WTC11 (cell line): ENCODE results near the gene RABAC1. TPM values are rescaled to one million over a fixed set of nuclear protein-coding genes. Genes with fewer than 3 reads are reported as not detected.

ENCODE experiments used
- ATAC-seq: fragments of 200-7000 bp; cut with Tn5 transposase; 2 replicates; pipeline ENCODE4 v1.10.0; 2021; ENCODE audit warnings: mild to moderate bottlenecking, moderate library complexity
- CTCF ChIA-PET: fragments of 300-600 bp; sonication (Branson Sonifier 250); formaldehyde crosslinking; loops from one replicate; lab custom pipeline; 2021; ENCODE audit warnings: antibody characterized with exemption; lab: Charles Lee
- POLR2A ChIA-PET: fragments of 350-600 bp; sonication (Branson Sonifier 250); formaldehyde crosslinking; loops from one replicate; lab custom pipeline; 2021; ENCODE audit warnings: antibody characterized with exemption; lab: Charles Lee
- DNase-seq: peaks from one replicate; pipeline ENCODE4 v3.0.0; 2021; ENCODE audit warnings: low spot score
- H3K27ac Mint-ChIP-seq: 2 replicates; pipeline ENCODE4 v1.8.0; 2021; ENCODE audit warnings: mixed read lengths
- H3K27me3 Mint-ChIP-seq: 2 replicates; pipeline ENCODE4 v1.8.0; 2021; ENCODE audit warnings: low read depth, mild to moderate bottlenecking, moderate library complexity, mixed read lengths
- H3K36me3 Mint-ChIP-seq: 2 replicates; pipeline ENCODE4 v1.8.0; 2021; ENCODE audit warnings: mixed read lengths
- H3K4me1 Mint-ChIP-seq: 2 replicates; pipeline ENCODE4 v1.8.0; 2022; ENCODE audit warnings: mixed read lengths
- H3K4me3 Mint-ChIP-seq: 2 replicates; pipeline ENCODE4 v1.8.0; 2021; ENCODE audit warnings: mild to moderate bottlenecking, moderate library complexity, mixed read lengths
- H3K9me3 Mint-ChIP-seq: 2 replicates; pipeline ENCODE4 v1.8.0; 2021; ENCODE audit warnings: mixed read lengths
- ATF1 ChIP-seq: sonication (generic); formaldehyde crosslinking; IDR thresholded peaks from 2 replicates; pipeline ENCODE4 v1.8.1; 2023; ENCODE audit warnings: mild to moderate bottlenecking, moderate library complexity, missing genetic modification reagents
- CREB1 ChIP-seq: sonication (generic); formaldehyde crosslinking; IDR thresholded peaks from 2 replicates; pipeline ENCODE4 v1.8.0; 2023; ENCODE audit warnings: mild to moderate bottlenecking, missing genetic modification reagents
- CREM ChIP-seq: sonication (generic); formaldehyde crosslinking; IDR thresholded peaks from 2 replicates; pipeline ENCODE4 v1.8.1; 2022; ENCODE audit warnings: mild to moderate bottlenecking, missing genetic modification reagents, moderate library complexity
- E2F4 ChIP-seq: sonication (generic); formaldehyde crosslinking; IDR thresholded peaks from 2 replicates; pipeline ENCODE4 v1.8.1; 2022; ENCODE audit warnings: low read depth, mild to moderate bottlenecking, moderate library complexity, missing genetic modification reagents, borderline replicate concordance
- ELF4 ChIP-seq: sonication (generic); formaldehyde crosslinking; IDR thresholded peaks from 2 replicates; pipeline ENCODE4 v1.8.1; 2022; ENCODE audit warnings: low read depth, mild to moderate bottlenecking, moderate library complexity, missing genetic modification reagents
- FOXJ3 ChIP-seq: sonication (generic); formaldehyde crosslinking; IDR thresholded peaks from 2 replicates; pipeline ENCODE4 v1.9.0; 2021; ENCODE audit warnings: missing genetic modification reagents, mild to moderate bottlenecking, borderline replicate concordance
- FOXK1 ChIP-seq: sonication (generic); formaldehyde crosslinking; IDR thresholded peaks from 2 replicates; pipeline ENCODE4 v1.8.0; 2022; ENCODE audit warnings: mild to moderate bottlenecking, moderate library complexity, missing genetic modification reagents
- GABPB1 ChIP-seq: sonication (generic); formaldehyde crosslinking; IDR thresholded peaks from 2 replicates; pipeline ENCODE4 v1.8.1; 2023; ENCODE audit warnings: mild to moderate bottlenecking, missing genetic modification reagents
- HMGA2 ChIP-seq: fragments of 250-450 bp; sonication (Bioruptor Pico); IDR thresholded peaks from 2 replicates; pipeline ENCODE4 v1.4.0; 2021; ENCODE audit warnings: mild to moderate bottlenecking, moderate library complexity
- MAX ChIP-seq: sonication (generic); formaldehyde crosslinking; IDR thresholded peaks from 2 replicates; pipeline ENCODE4 v1.8.0; 2022; ENCODE audit warnings: mild to moderate bottlenecking, missing genetic modification reagents
- NFYB ChIP-seq: sonication (generic); formaldehyde crosslinking; conservative IDR thresholded peaks from 2 replicates; pipeline ENCODE4 v1.8.0; 2022; ENCODE audit warnings: low read depth, missing genetic modification reagents
- NR1H2 ChIP-seq: sonication (generic); formaldehyde crosslinking; IDR thresholded peaks from 2 replicates; pipeline ENCODE4 v1.9.0; 2021; ENCODE audit warnings: mild to moderate bottlenecking, moderate library complexity, missing genetic modification reagents
- NR3C1 ChIP-seq: sonication (generic); formaldehyde crosslinking; conservative IDR thresholded peaks from 2 replicates; pipeline ENCODE4 v1.8.1; 2023; ENCODE audit warnings: low read depth, mild to moderate bottlenecking, missing genetic modification reagents
- PRRX2 ChIP-seq: fragments of 250-450 bp; sonication (Bioruptor Pico); IDR thresholded peaks from 2 replicates; pipeline ENCODE4 v1.8.0; 2021; ENCODE audit warnings: mild to moderate bottlenecking
- SMAD4 ChIP-seq: sonication (generic); formaldehyde crosslinking; IDR thresholded peaks from 2 replicates; pipeline ENCODE4 v1.8.0; 2022; ENCODE audit warnings: mild to moderate bottlenecking, missing genetic modification reagents
- STAT6 ChIP-seq: sonication (generic); formaldehyde crosslinking; conservative IDR thresholded peaks from 2 replicates; pipeline ENCODE4 v1.8.1; 2023; ENCODE audit warnings: mild to moderate bottlenecking, low read depth, missing genetic modification reagents, moderate library complexity
- TEAD4 ChIP-seq: sonication (generic); formaldehyde crosslinking; IDR thresholded peaks from 2 replicates; pipeline ENCODE4 v1.8.0; 2022; ENCODE audit warnings: mild to moderate bottlenecking, missing genetic modification reagents
- USF2 ChIP-seq: sonication (generic); formaldehyde crosslinking; IDR thresholded peaks from 2 replicates; pipeline ENCODE4 v1.8.1; 2023; ENCODE audit warnings: mild to moderate bottlenecking, missing genetic modification reagents, moderate library complexity
- ZBTB43 ChIP-seq: sonication (generic); formaldehyde crosslinking; IDR thresholded peaks from 2 replicates; pipeline ENCODE4 v1.8.1; 2023; ENCODE audit warnings: mild to moderate bottlenecking, missing genetic modification reagents
- ZNF232 ChIP-seq: sonication (generic); formaldehyde crosslinking; IDR thresholded peaks from 2 replicates; pipeline ENCODE4 v1.8.0; 2022; ENCODE audit warnings: mild to moderate bottlenecking, missing genetic modification reagents
- ZNF263 ChIP-seq: sonication (generic); formaldehyde crosslinking; IDR thresholded peaks from 2 replicates; pipeline ENCODE4 v1.8.1; 2022; ENCODE audit warnings: low read depth, mild to moderate bottlenecking, moderate library complexity, missing genetic modification reagents
- ZNF317 ChIP-seq: sonication (generic); formaldehyde crosslinking; IDR thresholded peaks from 2 replicates; pipeline ENCODE4 v1.8.1; 2023; ENCODE audit warnings: low read depth, mild to moderate bottlenecking, moderate library complexity, missing genetic modification reagents, borderline replicate concordance
- ZNF396 ChIP-seq: fragments of 250-450 bp; sonication (Bioruptor Pico); IDR thresholded peaks from 2 replicates; pipeline ENCODE4 v1.8.0; 2021; ENCODE audit warnings: mild to moderate bottlenecking, moderate library complexity, borderline replicate concordance
- ZNF416 ChIP-seq: fragments of 250-450 bp; sonication (Bioruptor Pico); IDR thresholded peaks from 2 replicates; pipeline ENCODE4 v1.9.0; 2021; ENCODE audit warnings: mild to moderate bottlenecking, inconsistent platforms
- total RNA-seq: library from RNA; stranded (reverse); gene quantifications from 3 replicates; pipeline ENCODE4 v1.2.3, GENCODE V29; 2021
- TF ChIP-seq, protein P1 (sequence below): fragments of 250-450 bp; sonication (Bioruptor Pico); IDR thresholded peaks from 2 replicates; pipeline ENCODE4 v1.9.0; 2021; ENCODE audit warnings: mild to moderate bottlenecking
- TF ChIP-seq, protein P2 (sequence below): sonication (generic); formaldehyde crosslinking; IDR thresholded peaks from 2 replicates; pipeline ENCODE4 v1.8.0; 2022; ENCODE audit warnings: mild to moderate bottlenecking, missing genetic modification reagents
- TF ChIP-seq, protein P3 (sequence below): fragments of 250-450 bp; sonication (Bioruptor Pico); IDR thresholded peaks from 2 replicates; pipeline ENCODE4 v1.9.0; 2021; ENCODE audit warnings: mild to moderate bottlenecking

The RABAC1 gene
- total RNA-seq, 1 experiment from 2014 or later = 159 TPM

DNA sequence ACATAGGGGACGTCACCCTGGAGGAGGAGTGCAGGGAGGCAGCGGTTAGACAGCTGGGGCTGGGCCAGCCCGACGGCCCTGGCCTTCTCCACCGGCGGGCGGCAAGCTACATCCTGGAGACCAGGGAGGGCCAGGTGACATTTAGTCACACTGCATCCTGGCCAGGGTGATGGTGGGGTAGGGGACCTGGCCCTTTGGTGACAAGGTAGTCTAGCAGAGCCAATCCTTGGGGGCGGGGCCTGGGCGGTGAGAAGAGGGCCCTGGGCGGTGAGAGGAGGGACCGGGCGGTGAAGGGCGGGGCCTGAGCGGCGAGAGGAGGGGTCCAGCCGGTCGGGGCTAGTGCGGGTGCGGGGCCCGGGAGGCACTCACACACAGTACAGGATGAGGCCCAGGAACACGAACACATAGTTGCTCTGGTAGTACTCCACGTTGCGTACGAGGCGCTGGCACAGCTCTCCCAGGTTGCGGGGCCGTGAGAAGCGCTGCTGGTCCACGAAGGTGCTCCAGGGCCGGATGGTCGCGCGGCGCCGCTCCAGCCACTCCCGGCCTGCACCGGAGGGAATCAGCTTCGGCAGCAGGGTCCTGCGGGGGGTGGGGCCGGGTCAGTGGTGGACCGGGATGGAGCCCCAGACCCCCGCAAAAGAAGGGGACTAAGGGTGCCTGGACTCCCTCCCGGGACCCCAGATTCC, 610 bp downstream of the RABAC1 start:
- CTCF ChIA-PET = interaction anchor here (0.6 to 5.1 kb wide), 32 partner anchors 9 to 1710 kb away, joined by 3 to 26 read pairs (median 4); partner anchors contain the start of genes RPS19 and ZNF574
- peak; percentile 73 for ATAC-seq
- peaks cover 18% of the 10 kb centered on the region for H3K4me1 Mint-ChIP-seq
- no peaks in the 10 kb centered on the region for H3K9me3 Mint-ChIP-seq
- H3K4me3 Mint-ChIP-seq = peak overlapping the region; percentile 78
- no peaks in the 10 kb centered on the region for H3K27me3 Mint-ChIP-seq
- POLR2A ChIA-PET = interaction anchor here (0.5 to 2.1 kb wide), 7 partner anchors 35 to 421 kb away, joined by 3 to 8 read pairs (median 3); partner anchors contain the start of gene ATP1A3
- peak; percentile 95 for DNase-seq
- peak overlapping the region; percentile 98 for H3K27ac Mint-ChIP-seq
- H3K36me3 Mint-ChIP-seq = no peaks in the 10 kb centered on the region; the same call in 1 of the 2 replicates
- no peak for TF ChIP-seq PRRX2 (CRISPR knock-in tag)
- TF ChIP-seq FOXK1 (CRISPR knock-in tag) = no peak; the same call in 1 of the 2 replicates
- TF ChIP-seq ZNF317 = no peak
- no peak for TF ChIP-seq CREB1 (CRISPR knock-in tag)
- no peak for TF ChIP-seq NFYB (CRISPR knock-in tag)
- TF ChIP-seq, protein P1, sequence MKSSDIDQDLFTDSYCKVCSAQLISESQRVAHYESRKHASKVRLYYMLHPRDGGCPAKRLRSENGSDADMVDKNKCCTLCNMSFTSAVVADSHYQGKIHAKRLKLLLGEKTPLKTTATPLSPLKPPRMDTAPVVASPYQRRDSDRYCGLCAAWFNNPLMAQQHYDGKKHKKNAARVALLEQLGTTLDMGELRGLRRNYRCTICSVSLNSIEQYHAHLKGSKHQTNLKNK (CRISPR knock-in tag) = no peak
- 0 out of 2 replicates have a peak, but pooled peaks have one; percentile 5 for TF ChIP-seq MAX
- TF ChIP-seq ZNF396 (CRISPR knock-in tag) = no peak
- no peak for TF ChIP-seq E2F4 (CRISPR knock-in tag)
- TF ChIP-seq CREM = no peak; the same call in 1 of the 2 replicates
- no peak for TF ChIP-seq NR3C1 (CRISPR knock-in tag)
- TF ChIP-seq ZNF416 = no peak
- no peak for TF ChIP-seq HMGA2 (CRISPR knock-in tag)
- TF ChIP-seq ZBTB43 (CRISPR knock-in tag) = 0 out of 2 replicates have a peak, but pooled peaks have one; percentile 14
- TF ChIP-seq STAT6 (CRISPR knock-in tag) = no peak
- no peak for TF ChIP-seq ATF1 (CRISPR knock-in tag)
- TF ChIP-seq ZNF232 (CRISPR knock-in tag) = 0 out of 2 replicates have a peak, but pooled peaks have one; percentile 19
- no peak for TF ChIP-seq ELF4 (CRISPR knock-in tag)
- TF ChIP-seq NR1H2 = no peak
- TF ChIP-seq, protein P2, sequence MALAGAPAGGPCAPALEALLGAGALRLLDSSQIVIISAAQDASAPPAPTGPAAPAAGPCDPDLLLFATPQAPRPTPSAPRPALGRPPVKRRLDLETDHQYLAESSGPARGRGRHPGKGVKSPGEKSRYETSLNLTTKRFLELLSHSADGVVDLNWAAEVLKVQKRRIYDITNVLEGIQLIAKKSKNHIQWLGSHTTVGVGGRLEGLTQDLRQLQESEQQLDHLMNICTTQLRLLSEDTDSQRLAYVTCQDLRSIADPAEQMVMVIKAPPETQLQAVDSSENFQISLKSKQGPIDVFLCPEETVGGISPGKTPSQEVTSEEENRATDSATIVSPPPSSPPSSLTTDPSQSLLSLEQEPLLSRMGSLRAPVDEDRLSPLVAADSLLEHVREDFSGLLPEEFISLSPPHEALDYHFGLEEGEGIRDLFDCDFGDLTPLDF (CRISPR knock-in tag) = no peak
- TF ChIP-seq SMAD4 (CRISPR knock-in tag) = no peak
- TF ChIP-seq, protein P3, sequence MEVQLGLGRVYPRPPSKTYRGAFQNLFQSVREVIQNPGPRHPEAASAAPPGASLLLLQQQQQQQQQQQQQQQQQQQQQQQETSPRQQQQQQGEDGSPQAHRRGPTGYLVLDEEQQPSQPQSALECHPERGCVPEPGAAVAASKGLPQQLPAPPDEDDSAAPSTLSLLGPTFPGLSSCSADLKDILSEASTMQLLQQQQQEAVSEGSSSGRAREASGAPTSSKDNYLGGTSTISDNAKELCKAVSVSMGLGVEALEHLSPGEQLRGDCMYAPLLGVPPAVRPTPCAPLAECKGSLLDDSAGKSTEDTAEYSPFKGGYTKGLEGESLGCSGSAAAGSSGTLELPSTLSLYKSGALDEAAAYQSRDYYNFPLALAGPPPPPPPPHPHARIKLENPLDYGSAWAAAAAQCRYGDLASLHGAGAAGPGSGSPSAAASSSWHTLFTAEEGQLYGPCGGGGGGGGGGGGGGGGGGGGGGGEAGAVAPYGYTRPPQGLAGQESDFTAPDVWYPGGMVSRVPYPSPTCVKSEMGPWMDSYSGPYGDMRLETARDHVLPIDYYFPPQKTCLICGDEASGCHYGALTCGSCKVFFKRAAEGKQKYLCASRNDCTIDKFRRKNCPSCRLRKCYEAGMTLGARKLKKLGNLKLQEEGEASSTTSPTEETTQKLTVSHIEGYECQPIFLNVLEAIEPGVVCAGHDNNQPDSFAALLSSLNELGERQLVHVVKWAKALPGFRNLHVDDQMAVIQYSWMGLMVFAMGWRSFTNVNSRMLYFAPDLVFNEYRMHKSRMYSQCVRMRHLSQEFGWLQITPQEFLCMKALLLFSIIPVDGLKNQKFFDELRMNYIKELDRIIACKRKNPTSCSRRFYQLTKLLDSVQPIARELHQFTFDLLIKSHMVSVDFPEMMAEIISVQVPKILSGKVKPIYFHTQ (CRISPR knock-in tag) = no peak
- TF ChIP-seq FOXJ3 (CRISPR knock-in tag) = no peak
- no peak for TF ChIP-seq USF2 (CRISPR knock-in tag)
- no peak for TF ChIP-seq TEAD4 (CRISPR knock-in tag)
- TF ChIP-seq ZNF263 = no peak
- peak; percentile 9; the same call in 1 of the 2 replicates for TF ChIP-seq GABPB1 (CRISPR knock-in tag)
